A549 (cell line): ENCODE data around the gene SERPINE1. TPM values are rescaled to one million over a fixed set of nuclear protein-coding genes. Genes with fewer than 3 reads are reported as not detected.

ENCODE experiments used
- ATAC-seq, 2 experiments: fragments of 200-7000 bp in 1 of 2; fragments of >200 bp in 1 of 2; cut with Nextera tagmentation in 1 of 2; cut with Tn5 transposase in 1 of 2; 3 replicates each; pipeline versions ENCODE4 v1.8.0 to v1.9.1; 2018 to 2020; ENCODE audit warnings: mild to moderate bottlenecking in 1 of 2, moderate library complexity in 1 of 2
- CTCF ChIA-PET: fragments of 300-600 bp; sonication (Branson Sonifier 250); formaldehyde crosslinking; extraction: SDS; loops from one replicate; lab custom pipeline; 2021; ENCODE audit warnings: antibody characterized with exemption, inconsistent platforms; lab: Yijun Ruan, JAX
- POLR2A ChIA-PET: fragments of 350-600 bp; formaldehyde crosslinking; extraction: SDS; loops from one replicate; lab custom pipeline; 2021; ENCODE audit warnings: antibody characterized with exemption, inconsistent platforms; lab: Yijun Ruan, JAX
- DNase-seq, 2 experiments: peaks; one replicate each; pipeline versions ENCODE4 v3.0.0 to v3.0.0-alpha.2; 2011 to 2016; ENCODE audit warnings: low read depth in 1 of 2, low spot score in 1 of 2
- FAIRE-seq: peaks from 2 replicates; lab custom pipeline; 2011; peaks lifted over from hg19 to GRCh38; lab: Jason Lieb, UNC
- H3K27ac ChIP-seq, 2 experiments: fragments of >200 bp; sonication (Bioruptor Twin); formaldehyde crosslinking; 3 replicates each; pipeline ENCODE4 v1.5.1; 2016 to 2017
- H3K4me1 ChIP-seq: fragments of >200 bp; sonication (Bioruptor Twin); formaldehyde crosslinking; 3 replicates; pipeline ENCODE4 v1.6.1; 2016
- H3K4me2 ChIP-seq: fragments of >200 bp; sonication (Bioruptor Twin); formaldehyde crosslinking; 3 replicates; pipeline ENCODE4 v1.6.1; 2016
- H3K4me3 ChIP-seq: fragments of >200 bp; sonication (Bioruptor Twin); formaldehyde crosslinking; 3 replicates; pipeline ENCODE4 v1.5.1; 2016
- H3K9me3 ChIP-seq: fragments of >200 bp; sonication (Bioruptor Twin); formaldehyde crosslinking; 3 replicates; pipeline ENCODE4 v1.6.1; 2016
- ATOH8 ChIP-seq: fragments of 250-450 bp; sonication (Bioruptor Pico); IDR thresholded peaks from 2 replicates; pipeline ENCODE4 v1.5.0; 2020; ENCODE audit warnings: low read depth, mild to moderate bottlenecking, moderate library complexity
- BCL3 ChIP-seq: fragments of >200 bp; sonication (Bioruptor Twin); formaldehyde crosslinking; IDR thresholded peaks from 3 replicates; pipeline ENCODE4 v1.6.1; 2016
- BHLHE40 ChIP-seq: IDR thresholded peaks from 2 replicates; pipeline ENCODE4 v1.6.1; 2012; ENCODE audit warnings: low read depth, low read length, inconsistent platforms
- CHD4 ChIP-seq: fragments of 200-600 bp; sonication (generic); IDR thresholded peaks from 2 replicates; pipeline ENCODE4 v1.6.1; 2016; ENCODE audit warnings: antibody characterized with exemption, mild to moderate bottlenecking, borderline replicate concordance
- E2F6 ChIP-seq: IDR thresholded peaks from 2 replicates; pipeline ENCODE4 v1.6.1; 2012; ENCODE audit warnings: low read depth, borderline replicate concordance
- ESRRA ChIP-seq: fragments of 150-350 bp; IDR thresholded peaks from 2 replicates; pipeline ENCODE4 v1.6.1; 2014; ENCODE audit warnings: mild to moderate bottlenecking, low read length, borderline replicate concordance
- FOSB ChIP-seq: fragments of 250-450 bp; sonication (Bioruptor Pico); IDR thresholded peaks from 2 replicates; pipeline ENCODE4 v1.5.0; 2020; ENCODE audit warnings: mild to moderate bottlenecking, moderate library complexity
- FOSL2 ChIP-seq, 2 experiments: fragments of 450-650 bp in 1 of 2; fragments of >200 bp in 1 of 2; sonication (Bioruptor Twin) in 1 of 2; formaldehyde crosslinking; IDR thresholded peaks; 2 replicates each; pipeline versions ENCODE4 v1.5.0 to v1.6.1; 2016 to 2020; ENCODE audit warnings: mild to moderate bottlenecking in 1 of 2, moderate library complexity in 1 of 2
- GATA3 ChIP-seq: IDR thresholded peaks from 2 replicates; pipeline ENCODE4 v1.6.1; 2012; ENCODE audit warnings: borderline replicate concordance
- HDAC2 ChIP-seq: fragments of 200-600 bp; sonication (generic); IDR thresholded peaks from 2 replicates; pipeline ENCODE4 v1.6.1; 2016
- HOXB13 ChIP-seq: fragments of 250-450 bp; sonication (Bioruptor Pico); IDR thresholded peaks from 2 replicates; pipeline ENCODE4 v1.5.0; 2020; ENCODE audit warnings: low read depth, mild to moderate bottlenecking, moderate library complexity
- JUN ChIP-seq, 2 experiments: fragments of >200 bp; sonication (Bioruptor Twin); formaldehyde crosslinking; IDR thresholded peaks; 2 replicates in 1 of 2; 3 replicates in 1 of 2; pipeline ENCODE4 v1.6.1; 2016 to 2017
- JUNB ChIP-seq: fragments of >200 bp; sonication (Bioruptor Twin); formaldehyde crosslinking; IDR thresholded peaks from 2 replicates; pipeline ENCODE4 v1.6.1; 2016
- KDM1A ChIP-seq: fragments of 200-600 bp; sonication (generic); IDR thresholded peaks from 2 replicates; pipeline ENCODE4 v1.6.1; 2016; ENCODE audit warnings: low read depth, mild to moderate bottlenecking
- KDM5A ChIP-seq: fragments of 200-600 bp; sonication (generic); IDR thresholded peaks from 2 replicates; pipeline ENCODE4 v1.6.1; 2016; ENCODE audit warnings: antibody characterized with exemption, mild to moderate bottlenecking
- MAFK ChIP-seq: fragments of 450-650 bp; IDR thresholded peaks from 2 replicates; pipeline ENCODE4 v1.6.1; 2014; ENCODE audit not compliant: partially characterized antibody
- MAX ChIP-seq: IDR thresholded peaks from 2 replicates; pipeline ENCODE4 v1.6.1; 2012
- MAZ ChIP-seq: fragments of 150-350 bp; IDR thresholded peaks from 2 replicates; pipeline ENCODE4 v1.6.1; 2014; ENCODE audit warnings: antibody characterized with exemption, low read depth, low read length, borderline replicate concordance
- MYC ChIP-seq: IDR thresholded peaks from 2 replicates; pipeline ENCODE4 v1.6.1; 2012; ENCODE audit warnings: mild to moderate bottlenecking, inconsistent platforms, low read length, improper control_type of control experiment, borderline replicate concordance
- RARB ChIP-seq: fragments of 250-450 bp; sonication (Bioruptor Pico); IDR thresholded peaks from 2 replicates; pipeline ENCODE4 v1.8.0; 2021; ENCODE audit warnings: mild to moderate bottlenecking, moderate library complexity
- RCOR1 ChIP-seq: fragments of 150-350 bp; IDR thresholded peaks from 2 replicates; pipeline ENCODE4 v1.6.1; 2014; ENCODE audit warnings: antibody characterized with exemption, low read length, low read depth
- REST ChIP-seq: fragments of 200-600 bp; sonication (generic); IDR thresholded peaks from 2 replicates; pipeline ENCODE4 v1.6.1; 2016; ENCODE audit warnings: antibody characterized with exemption, mild to moderate bottlenecking, moderate library complexity
- RFX5 ChIP-seq: fragments of 450-650 bp; IDR thresholded peaks from 2 replicates; pipeline ENCODE4 v1.7.1; 2014; ENCODE audit warnings: antibody characterized with exemption, mild to moderate bottlenecking, moderate library complexity
- ZC3H11A ChIP-seq: fragments of 450-650 bp; IDR thresholded peaks from 2 replicates; pipeline ENCODE4 v1.6.1; 2014; ENCODE audit warnings: antibody characterized with exemption, mild to moderate bottlenecking
- ZNF302 ChIP-seq: fragments of 250-450 bp; sonication (Bioruptor Pico); IDR thresholded peaks from 2 replicates; pipeline ENCODE4 v1.9.0; 2021; ENCODE audit warnings: inconsistent platforms, mild to moderate bottlenecking, moderate library complexity
- ZSCAN20 ChIP-seq: fragments of 250-450 bp; sonication (Bioruptor Pico); IDR thresholded peaks from 2 replicates; pipeline ENCODE4 v1.8.0; 2022; ENCODE audit warnings: mild to moderate bottlenecking, moderate library complexity
- WGBS: methylation state at CpG from one replicate; pipeline ENCODE4 v1.1.6; 2017; ENCODE audit errors: missing lambda C conversion rate; 5-methylcytosine and 5-hydroxymethylcytosine counted together
- polyA plus RNA-seq, 4 experiments: library from polyadenylated mRNA; depleted of rRNA in 3 of 4; stranded (reverse); fragments of >200 nt; fragmentation: RNase III in 1 of 4; extraction: RNeasy Plus Mini Kit Qiagen cat#74134 plus additional on column Dnase treatment in 1 of 4; gene quantifications; 2 replicates in 3 of 4; 3 replicates in 1 of 4; pipeline ENCODE4 v1.2.3, GENCODE V29; 2011 to 2017

The SERPINE1 gene
- polyA plus RNA-seq, 2 of the 4 experiments (the other 2 are of a cell fraction): 286 to 355 TPM

- TF ChIP-seq REST (no peak), RFX5 (no peak), GATA3 (no peak), MYC (no peak), ZNF302 (no peak), KDM5A (no peak), CHD4 (no peak), RCOR1 (no peak), KDM1A (no peak), BCL3 (peak; percentile 79; the same call in 1 of the 3 replicates), ZC3H11A (no peak), ESRRA (no peak), E2F6 (peak; percentile 70; the same call in 1 of the 2 replicates), HOXB13 (CRISPR knock-in tag) (no peak), BHLHE40 (no peak), MAZ (peak; percentile 53; the same call in 1 of the 2 replicates), FOSB (CRISPR knock-in tag) (no peak)
Observed at GRCh38 chr7:101085162-101085964, 41.5 kb upstream of the SERPINE1 start, which contains the start of gene TRIM56 (continued).

GRCh38 chr7:101087334-101088068 lies 39.4 kb upstream of the SERPINE1 start:
- ChIA-PET POLR2A (interaction anchor here (1.0 kb wide), 1 partner anchor 198 kb away, joined by 4 read pairs; the partner anchor contains the start of gene UFSP1), CTCF (interaction anchor here (0.6 to 5.7 kb wide), 14 partner anchors 8 to 105 kb away, joined by 3 to 35 read pairs (median 4); no protein-coding TSS in a partner anchor)
- Histone ChIP-seq H3K27ac (peak overlapping the region in 1 of 2 experiments; percentile 96; a peak in 3 of 6 replicates), H3K4me1 (peaks cover 16% of the 10 kb centered on the region), H3K9me3 (0 out of 3 replicates have a peak, but pooled peaks cover under 1% of the 10 kb centered on the region), H3K4me3 (no peak overlapping the region), H3K4me2 (no peak overlapping the region)
- DNase-seq (no peak), FAIRE-seq (no peak), ATAC-seq (no peak)
- 95% methylated on average over 17 of the region's 45 CpGs for WGBS
- TF ChIP-seq FOSL2 (IDR thresholded peaks at IDR 0.05) (no peak), FOSL2 (CRISPR knock-in tag; IDR thresholded peaks at IDR 0.05) (no peak), MAFK (no peak), KDM1A (no peak), HDAC2 (no peak), ZSCAN20 (no peak), RFX5 (no peak), E2F6 (no peak), MAZ (no peak), ATOH8 (CRISPR knock-in tag) (no peak), GATA3 (no peak), RARB (CRISPR knock-in tag) (no peak), MYC (no peak), MAX (no peak), JUNB (no peak), BCL3 (no peak), JUN (IDR thresholded peaks at IDR 0.05) (no peak)
